NCI-H510A treated with DMSO at 0.1 percent for 48 hours (cell line): ENCODE measurements around the gene ATG4D.
"Not testable (repeated sequence)": the region's sequence is repeated elsewhere in the genome, so short reads cannot be mapped to it uniquely, and the experiment has no call there.

Experiments used
- DNase-seq: peaks from one replicate; lab custom pipeline; 2025; lab: John Stamatoyannopoulos, UW

ATG4D gene

GRCh38 chr19:10519421-10519820, 24.3 kb upstream of the ATG4D start:
- DNase-seq: no peak

GRCh38 chr19:10520652-10521318, 22.9 kb upstream of the ATG4D start:
- DNase-seq: no peak

GRCh38 chr19:10521461-10522171, 22.1 kb upstream of the ATG4D start:
- DNase-seq: no peak

GRCh38 chr19:10523135-10523636, 20.5 kb upstream of the ATG4D start:
- DNase-seq: no peak

- no peak for DNase-seq
Observed at GRCh38 chr19:10525636-10526035, 18.1 kb upstream of the ATG4D start.

GRCh38 chr19:10526887-10527286, 16.8 kb upstream of the ATG4D start:
- DNase-seq: not testable (repeated sequence)

GRCh38 chr19:10532457-10532856, 11.2 kb upstream of the ATG4D start:
- DNase-seq: no peak

GRCh38 chr19:10533646-10534386, 9.9 kb upstream of the ATG4D start:
- no peak for DNase-seq

- DNase-seq: no peak
Observed at GRCh38 chr19:10535613-10536012, 8.1 kb upstream of the ATG4D start.

GRCh38 chr19:10537668-10538067, 6.0 kb upstream of the ATG4D start:
- DNase-seq: no peak

- no peak for DNase-seq
Observed at GRCh38 chr19:10538204-10538983, 5.3 kb upstream of the ATG4D start.

GRCh38 chr19:10539016-10539415, 4.7 kb upstream of the ATG4D start:
- not testable (repeated sequence) for DNase-seq

GRCh38 chr19:10543059-10543419, 665 bp upstream of the ATG4D start:
- no peak for DNase-seq

GRCh38 chr19:10544242-10544752, 593 bp downstream of the ATG4D start:
- peak; percentile 10 for DNase-seq

- no peak for DNase-seq
Observed at GRCh38 chr19:10544753-10545251, 1.1 kb downstream of the ATG4D start.

- no peak for DNase-seq
Observed at GRCh38 chr19:10546817-10547216, 3.1 kb downstream of the ATG4D start.

- no peak for DNase-seq
Observed at GRCh38 chr19:10548746-10549276, 5.1 kb downstream of the ATG4D start.

GRCh38 chr19:10549733-10550132, 6.0 kb downstream of the ATG4D start:
- DNase-seq: no peak

GRCh38 chr19:10550336-10550735, 6.6 kb downstream of the ATG4D start:
- no peak for DNase-seq

GRCh38 chr19:10551006-10551405, 7.3 kb downstream of the ATG4D start:
- not testable (repeated sequence) for DNase-seq

- DNase-seq: no peak
Observed at GRCh38 chr19:10551698-10552301, 8.1 kb downstream of the ATG4D start.
